Esophagus muscularis mucosa (tissue), 4 donors: ENCODE measurements around the gene NCAPH2. TPM values are rescaled to one million over a fixed set of nuclear protein-coding genes. Genes with fewer than 3 reads are reported as not detected.

Source experiments
- DNase-seq: peaks from one replicate; pipeline ENCODE4 v3.0.0-alpha.2; 2017; ENCODE audit errors: extremely low spot score
- H3K27ac ChIP-seq, 4 donors: fragments of 200-600 bp; sonication (generic); replicated peaks in 1 of 4; 1 replicate in 3 of 4; 2 replicates in 1 of 4; pipeline ENCODE4 v1.5.1; 2016 to 2019; ENCODE audit warnings: mild to moderate bottlenecking in 1 of 4
- H3K27me3 ChIP-seq, 4 donors: fragments of 200-600 bp; sonication (generic); one replicate each; pipeline versions ENCODE4 v1.5.1 to v1.6.0; 2016 to 2019
- H3K36me3 ChIP-seq, 4 donors: fragments of 200-600 bp; sonication (generic); one replicate each; pipeline ENCODE4 v1.5.1; 2016 to 2019
- H3K4me1 ChIP-seq, 4 donors: fragments of 200-600 bp; sonication (generic); one replicate each; pipeline ENCODE4 v1.5.1; 2016 to 2019
- H3K4me3 ChIP-seq, 4 donors: fragments of 200-600 bp; sonication (generic); 1 replicate in 2 of 4; 2 replicates in 2 of 4; pipeline ENCODE4 v1.5.1; 2016 to 2019; ENCODE audit warnings: mild to moderate bottlenecking in 4 of 4, moderate library complexity in 1 of 4
- H3K9me3 ChIP-seq, 4 donors: fragments of 200-600 bp; sonication (generic); 1 replicate in 3 of 4; 2 replicates in 1 of 4; pipeline ENCODE4 v1.5.1; 2016 to 2019
- EP300 ChIP-seq: sonication (generic); formaldehyde crosslinking; IDR thresholded peaks from one replicate; pipeline ENCODE4 v1.6.1; 2017; ENCODE audit warnings: antibody characterized with exemption
- POLR2A ChIP-seq: fragments of 450-650 bp; IDR thresholded peaks from one replicate; pipeline ENCODE4 v1.6.1; 2017; ENCODE audit warnings: antibody characterized with exemption, moderate library complexity, mild to moderate bottlenecking, low read depth
- POLR2AphosphoS5 ChIP-seq, 2 donors: sonication (generic); formaldehyde crosslinking; IDR thresholded peaks; one replicate each; pipeline ENCODE4 v1.6.1; 2017; ENCODE audit warnings: antibody characterized with exemption in 2 of 2
- WGBS: methylation state at CpG from one replicate; pipeline ENCODE4 v1.1.5; 2018; 5-methylcytosine and 5-hydroxymethylcytosine counted together
- intact Hi-C: fragments of 100-400 bp; cut with DNase I; formaldehyde crosslinking; loops from one replicate; pipeline ENCODE4 v1.15.1; 2023
- total RNA-seq, 4 donors: library from RNA; depleted of rRNA; stranded (reverse); fragments of >200 nt; gene quantifications; one replicate each; pipeline versions ENCODE4 v1.1.0 to v1.2.1, GENCODE V29; 2016
- TF ChIP-seq, protein P1 (sequence below), 3 experiments: fragments of 200-600 bp in 2 of 3; fragments of 450-650 bp in 1 of 3; sonication (generic) in 2 of 3; IDR thresholded peaks; one replicate each; pipeline ENCODE4 v1.5.1; 2017 to 2019; ENCODE audit warnings: antibody characterized with exemption in 3 of 3, mild to moderate bottlenecking in 2 of 3, moderate library complexity in 1 of 3

The NCAPH2 gene
- total RNA-seq, 4 donors from 2014 or later = 30.3 to 44.6 (median 41.7) TPM

DNA sequence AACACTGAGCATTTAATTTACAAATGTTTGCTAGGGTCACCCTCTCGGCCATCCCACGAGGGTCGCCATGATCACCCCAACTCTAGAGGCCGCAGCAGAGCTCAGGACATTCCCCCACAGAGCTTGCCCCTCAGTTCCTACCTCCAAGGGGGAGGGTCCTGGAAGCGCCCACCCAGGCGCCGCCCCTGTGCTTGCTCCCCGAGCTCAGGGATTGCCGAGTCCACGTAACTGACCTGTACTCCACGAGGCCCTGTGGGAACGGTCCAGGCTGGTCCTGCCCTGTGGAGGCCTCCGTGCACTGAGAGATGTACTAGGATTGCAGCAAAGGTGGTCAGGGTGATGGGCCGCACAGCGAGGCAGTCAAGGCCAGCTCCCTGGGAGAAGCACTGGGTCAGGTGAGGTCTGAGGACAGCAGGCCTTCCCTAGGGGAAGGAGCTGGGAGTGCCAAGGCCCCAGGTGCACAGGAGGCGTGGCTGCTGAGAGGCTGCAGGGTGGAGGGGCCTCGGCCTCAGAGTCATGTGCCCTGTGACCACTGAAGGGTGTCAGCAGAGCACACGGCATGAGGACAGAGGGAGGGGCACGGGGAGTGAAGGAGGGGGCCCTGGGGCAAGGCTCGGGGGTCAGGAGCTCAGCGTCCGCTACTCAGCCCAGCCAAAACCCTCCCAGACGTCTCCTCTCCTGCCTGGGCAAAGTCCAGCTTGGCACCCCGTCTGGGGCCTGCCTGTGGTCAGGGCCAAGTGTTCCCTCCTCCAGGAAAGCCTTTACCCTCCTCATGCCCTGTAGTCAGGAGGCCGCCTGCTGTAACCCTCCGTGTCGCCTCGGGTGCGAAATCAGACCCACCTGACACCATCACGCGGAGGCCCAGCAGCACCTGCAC, 23.8 kb upstream of the NCAPH2 start:
- H3K4me3 ChIP-seq = no peak overlapping the region
- WGBS = 85% methylated on average over 14 of the region's 31 CpGs
- H3K36me3 ChIP-seq = no peaks in the 10 kb centered on the region
- no peak for DNase-seq
- peaks cover 3 to 19% (median 16%) of the 10 kb centered on the region in 4 donors for H3K4me1 ChIP-seq
- no peaks in the 10 kb centered on the region for H3K9me3 ChIP-seq
- TF ChIP-seq EP300 (no peak), POLR2A (no peak), POLR2AphosphoS5 (IDR thresholded peaks at IDR 0.05) (no peak)
- TF ChIP-seq, protein P1, sequence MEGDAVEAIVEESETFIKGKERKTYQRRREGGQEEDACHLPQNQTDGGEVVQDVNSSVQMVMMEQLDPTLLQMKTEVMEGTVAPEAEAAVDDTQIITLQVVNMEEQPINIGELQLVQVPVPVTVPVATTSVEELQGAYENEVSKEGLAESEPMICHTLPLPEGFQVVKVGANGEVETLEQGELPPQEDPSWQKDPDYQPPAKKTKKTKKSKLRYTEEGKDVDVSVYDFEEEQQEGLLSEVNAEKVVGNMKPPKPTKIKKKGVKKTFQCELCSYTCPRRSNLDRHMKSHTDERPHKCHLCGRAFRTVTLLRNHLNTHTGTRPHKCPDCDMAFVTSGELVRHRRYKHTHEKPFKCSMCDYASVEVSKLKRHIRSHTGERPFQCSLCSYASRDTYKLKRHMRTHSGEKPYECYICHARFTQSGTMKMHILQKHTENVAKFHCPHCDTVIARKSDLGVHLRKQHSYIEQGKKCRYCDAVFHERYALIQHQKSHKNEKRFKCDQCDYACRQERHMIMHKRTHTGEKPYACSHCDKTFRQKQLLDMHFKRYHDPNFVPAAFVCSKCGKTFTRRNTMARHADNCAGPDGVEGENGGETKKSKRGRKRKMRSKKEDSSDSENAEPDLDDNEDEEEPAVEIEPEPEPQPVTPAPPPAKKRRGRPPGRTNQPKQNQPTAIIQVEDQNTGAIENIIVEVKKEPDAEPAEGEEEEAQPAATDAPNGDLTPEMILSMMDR (IDR thresholded peaks at IDR 0.05) = no peak
- peaks cover 10 to 97% (median 47%) of the 10 kb centered on the region in 4 donors for H3K27me3 ChIP-seq
- intact Hi-C loops = no loop called here
- H3K27ac ChIP-seq = no peak overlapping the region

DNA sequence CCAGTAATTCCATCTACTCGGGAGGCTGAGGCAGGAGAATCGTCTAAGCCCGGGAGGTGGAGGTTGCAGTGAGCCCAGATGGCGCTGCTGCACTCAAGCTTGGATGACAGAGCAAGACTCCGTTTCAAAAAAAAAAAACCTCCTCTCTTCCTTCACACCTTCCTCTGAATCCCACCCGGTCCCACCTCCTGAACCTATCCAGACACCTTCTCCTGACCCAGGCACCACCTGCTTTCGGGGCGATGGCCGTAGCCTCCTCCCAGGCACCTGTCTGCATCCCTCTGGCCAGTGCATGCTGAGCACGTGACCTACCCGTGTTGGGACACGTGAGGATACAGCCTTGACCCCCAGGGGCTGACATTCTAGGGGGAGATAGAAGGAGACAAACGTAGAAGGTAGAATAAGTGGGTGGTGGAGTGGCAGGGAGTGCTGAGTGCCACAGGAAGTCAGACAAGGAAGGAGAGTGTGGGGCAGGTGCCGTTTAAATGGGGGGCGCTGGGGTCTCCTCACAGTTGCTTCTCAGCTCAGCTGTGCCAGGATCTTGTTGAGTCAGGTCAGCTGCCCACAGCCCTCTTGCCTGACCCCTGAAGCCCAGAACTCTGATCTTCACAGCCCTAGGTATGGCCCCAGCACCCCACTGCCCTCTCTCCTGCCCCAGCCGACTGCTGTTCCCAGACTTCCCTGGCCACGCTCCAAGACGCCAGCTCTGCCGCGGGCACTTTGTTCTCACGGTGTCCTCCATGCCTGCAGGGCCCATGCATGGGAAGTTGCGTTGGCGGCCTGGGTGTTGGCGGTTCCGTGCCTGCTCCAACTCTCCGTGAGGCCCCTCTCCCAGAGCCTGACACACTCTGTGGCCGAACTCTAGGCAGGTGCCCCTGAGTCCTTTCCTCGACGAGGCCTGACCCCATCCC, 22.5 kb upstream of the NCAPH2 start:
- H3K27me3 ChIP-seq = peaks cover 10 to 93% (median 43%) of the 10 kb centered on the region in 4 donors
- WGBS = 71% methylated on average over 28 of the region's 29 CpGs
- H3K36me3 ChIP-seq = no peaks in the 10 kb centered on the region
- intact Hi-C loops = no loop called here
- no peaks in the 10 kb centered on the region for H3K9me3 ChIP-seq
- peaks cover 3 to 19% (median 16%) of the 10 kb centered on the region in 4 donors for H3K4me1 ChIP-seq
- H3K27ac ChIP-seq = no peak overlapping the region
- H3K4me3 ChIP-seq = no peak overlapping the region
- no peak for DNase-seq
- TF ChIP-seq POLR2AphosphoS5 (IDR thresholded peaks at IDR 0.05) (no peak), EP300 (no peak), POLR2A (no peak)
- TF ChIP-seq, protein P1 (IDR thresholded peaks at IDR 0.05) = no peak

DNA sequence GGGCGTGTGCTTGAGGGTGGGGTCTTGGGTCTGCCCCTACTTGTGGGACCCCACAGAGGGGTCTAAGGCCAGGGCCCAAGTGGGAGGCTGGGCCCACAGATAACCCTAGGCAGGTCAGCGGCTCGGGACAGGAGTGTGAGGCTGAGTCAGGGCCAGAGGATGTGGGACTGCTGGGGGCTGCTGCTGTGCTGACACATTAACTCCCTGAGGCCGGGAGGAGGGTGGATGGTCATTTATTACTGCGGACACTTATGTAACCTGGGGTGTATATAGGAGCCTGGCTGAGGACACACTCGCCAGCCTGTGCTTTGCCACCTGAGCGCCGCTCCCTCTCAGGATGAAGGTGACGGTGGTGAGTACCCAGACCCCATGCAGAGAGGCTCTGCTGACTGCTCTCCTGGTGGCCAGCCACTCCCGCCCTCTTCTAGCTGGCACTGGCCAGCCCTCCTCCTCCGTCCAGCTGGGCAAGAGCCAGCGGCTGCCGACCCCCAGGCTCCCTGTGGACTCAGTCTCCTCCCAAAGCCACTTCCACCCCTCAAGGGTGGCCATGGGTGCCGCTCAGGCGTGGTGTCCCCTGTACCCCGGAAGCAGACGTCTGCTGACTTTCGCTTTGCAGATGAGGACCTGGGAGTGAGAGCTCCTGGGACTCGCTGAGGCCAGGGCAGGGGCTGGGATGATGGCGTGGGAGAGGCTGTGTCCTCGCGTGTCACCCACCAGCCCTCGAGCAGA, 21.3 kb upstream of the NCAPH2 start, which contains the start of gene MIOX:
MIOX (plus strand) TSS at position 299 of the 729 bp plus-strand sequence; CDS start at position 338, 39 bp downstream.
- peaks cover 3 to 8% (median 7%) of the 10 kb centered on the region in 4 donors for H3K4me1 ChIP-seq
- H3K9me3 ChIP-seq = no peaks in the 10 kb centered on the region
- H3K27ac ChIP-seq = no peak within 1 kb of the TSS
- WGBS = 48% methylated on average over 10 of the region's 23 CpGs
- no peak within 1 kb of the TSS for H3K4me3 ChIP-seq
- no peaks in the 10 kb centered on the region for H3K36me3 ChIP-seq
- H3K27me3 ChIP-seq = peaks cover 4 to 80% (median 31%) of the 10 kb centered on the region in 4 donors
- intact Hi-C loops = no loop called here
- TF ChIP-seq POLR2AphosphoS5 (IDR thresholded peaks at IDR 0.05) (no peak), EP300 (no peak), POLR2A (no peak)
- TF ChIP-seq, protein P1 (IDR thresholded peaks at IDR 0.05) = no peak
- DNase-seq = no peak

DNA sequence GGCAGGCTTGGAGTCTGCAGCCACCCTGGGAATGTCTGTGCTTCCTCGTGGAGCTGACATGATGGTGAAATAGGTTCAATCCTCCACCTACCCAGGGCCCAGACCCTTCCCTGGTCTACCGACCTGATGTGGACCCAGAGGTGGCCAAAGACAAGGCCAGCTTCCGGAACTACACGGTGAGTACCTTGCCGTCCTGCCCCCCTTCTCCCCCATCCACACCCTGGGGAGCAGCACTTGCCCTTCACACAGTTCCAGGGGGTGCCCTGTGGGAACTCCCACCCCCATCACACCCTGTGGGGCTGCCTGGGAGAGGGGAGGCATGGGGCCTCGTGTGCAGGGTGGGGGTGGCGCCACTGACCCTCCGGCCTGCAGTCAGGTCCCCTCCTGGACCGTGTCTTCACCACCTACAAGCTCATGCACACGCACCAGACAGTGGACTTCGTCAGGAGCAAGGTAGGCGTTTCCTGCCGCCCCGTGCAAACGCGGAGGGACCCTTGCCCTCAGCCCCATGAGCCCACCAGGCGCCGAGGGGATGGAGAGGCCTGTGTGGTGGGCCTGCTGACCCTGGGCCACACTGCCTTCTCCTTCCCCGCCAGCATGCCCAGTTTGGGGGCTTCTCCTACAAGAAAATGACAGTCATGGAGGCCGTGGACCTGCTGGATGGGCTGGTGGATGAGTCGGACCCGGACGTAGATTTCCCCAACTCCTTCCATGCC, 20.6 kb upstream of the NCAPH2 start:
- 91% methylated on average over 12 of the region's 23 CpGs for WGBS
- peaks cover 0 to under 1% (median under 1%) of the 10 kb centered on the region in 4 donors for H3K4me1 ChIP-seq
- TF ChIP-seq POLR2AphosphoS5 (IDR thresholded peaks at IDR 0.05) = no peak
- TF ChIP-seq EP300 = no peak
- TF ChIP-seq, protein P1 (IDR thresholded peaks at IDR 0.05) = no peak
- no peak for TF ChIP-seq POLR2A
- peaks cover 4 to 73% (median 24%) of the 10 kb centered on the region in 4 donors for H3K27me3 ChIP-seq
- no peak overlapping the region for H3K4me3 ChIP-seq
- H3K9me3 ChIP-seq = no peaks in the 10 kb centered on the region
- no peak for DNase-seq
- intact Hi-C loops = no loop called here
- no peaks in the 10 kb centered on the region for H3K36me3 ChIP-seq
- H3K27ac ChIP-seq = no peak overlapping the region
